AG10803 (cell line): Measurements from ENCODE around the gene TECPR2.

Experiments
- DNase-seq: peaks from one replicate; pipeline ENCODE4 v3.0.0; 2010; ENCODE audit warnings: low read depth
- H3K4me3 ChIP-seq: 2 replicates; pipeline ENCODE4 v1.5.1; 2011; ENCODE audit warnings: mild to moderate bottlenecking, low read length, control low read depth
- CTCF ChIP-seq: conservative IDR thresholded peaks from 2 replicates; pipeline ENCODE4 v1.5.1; 2011; ENCODE audit warnings: mild to moderate bottlenecking, low read length, control low read depth, inconsistent platforms

TECPR2 gene

GRCh38 chr14:102500158-102500662 lies 137.5 kb downstream of the TECPR2 start:
- H3K4me3 ChIP-seq, result no peak overlapping the region
- DNase-seq, result peak; percentile 86
- no peak for TF ChIP-seq CTCF

- no peak for TF ChIP-seq CTCF
- no peak for DNase-seq
- H3K4me3 ChIP-seq, result no peak overlapping the region
Observed at GRCh38 chr14:102500713-102501112, 138.0 kb downstream of the TECPR2 start.

- H3K4me3 ChIP-seq, result no peak overlapping the region
Observed at GRCh38 chr14:102501751-102502315, 139.1 kb downstream of the TECPR2 start.

GRCh38 chr14:102502571-102502970 lies 139.8 kb downstream of the TECPR2 start:
- no peak for DNase-seq

More at GRCh38 chr14:102501751-102502315, 139.1 kb downstream of the TECPR2 start:
- DNase-seq, result no peak
- TF ChIP-seq CTCF, result no peak

GRCh38 chr14:102503641-102504327 lies 141.0 kb downstream of the TECPR2 start:
- TF ChIP-seq CTCF, result no peak
- no peak for DNase-seq
- no peak overlapping the region for H3K4me3 ChIP-seq

More at GRCh38 chr14:102502571-102502970, 139.8 kb downstream of the TECPR2 start:
- no peak overlapping the region for H3K4me3 ChIP-seq
- no peak for TF ChIP-seq CTCF

GRCh38 chr14:102504328-102504999 lies 141.7 kb downstream of the TECPR2 start:
- no peak overlapping the region for H3K4me3 ChIP-seq
- TF ChIP-seq CTCF, result no peak
- DNase-seq, result no peak
